ENCODE measurements around the gene ASRGL1. TPM values are rescaled to one million over a fixed set of nuclear protein-coding genes. Genes with fewer than 3 reads are reported as not detected.

Gene ASRGL1
- total RNA-seq, 4 donors from 2014 or later = 0.66 to 7.6 (median 4.4) TPM; not detected in 1

- intact Hi-C loops (cut with DNase I) = no loop called here
These were observed 72.6 kb downstream of the ASRGL1 start for GRCh38 chr11:62409831-62410230.

GRCh38 chr11:62410972-62411371 lies 73.7 kb downstream of the ASRGL1 start:
- Histone ChIP-seq H3K9me3 (no peaks in the 10 kb centered on the region), H3K27ac (peak overlapping the region; percentile 74 to 90 (median 80)), H3K36me3 (no peaks in the 10 kb centered on the region), H3K27me3 (no peaks in the 10 kb centered on the region), H3K4me1 (peaks cover 26 to 68% (median 31%) of the 10 kb centered on the region in 3 donors), H3K4me3 (no peak overlapping the region)
- intact Hi-C loops (cut with DNase I) = no loop called here
- no peak for TF ChIP-seq CTCF (IDR thresholded peaks at IDR 0.05)
- no peak for TF ChIP-seq POLR2A (IDR thresholded peaks at IDR 0.05)
- no peak for DNase-seq
- 37 to 40% methylated on average over 2 to 3 of the region's 8 CpGs for WGBS, 2 donors

More at GRCh38 chr11:62409831-62410230, 72.6 kb downstream of the ASRGL1 start:
- Histone ChIP-seq H3K9me3 (no peaks in the 10 kb centered on the region), H3K4me3 (no peak overlapping the region), H3K27me3 (no peaks in the 10 kb centered on the region), H3K27ac (peak overlapping the region in 3 of 4 donors; percentile 77 to 90 (median 84)), H3K36me3 (no peaks in the 10 kb centered on the region), H3K4me1 (peaks cover 26 to 67% (median 31%) of the 10 kb centered on the region in 3 donors)
- no peak for DNase-seq
- TF ChIP-seq POLR2A (IDR thresholded peaks at IDR 0.05) (no peak), CTCF (IDR thresholded peaks at IDR 0.05) (no peak)
- WGBS, 2 donors = 76 to 92% methylated on average over 8 of the region's 8 CpGs

GRCh38 chr11:62411524-62411923 lies 74.3 kb downstream of the ASRGL1 start:
- Histone ChIP-seq H3K4me3 (no peak overlapping the region), H3K9me3 (no peaks in the 10 kb centered on the region), H3K36me3 (no peaks in the 10 kb centered on the region), H3K4me1 (peaks cover 26 to 68% (median 31%) of the 10 kb centered on the region in 3 donors), H3K27ac (peak overlapping the region; percentile 74 to 90 (median 80)), H3K27me3 (no peaks in the 10 kb centered on the region)
- 20 to 43% methylated on average over 2 to 3 of the region's 5 CpGs for WGBS, 2 donors
- TF ChIP-seq CTCF (IDR thresholded peaks at IDR 0.05) (no peak), POLR2A (IDR thresholded peaks at IDR 0.05) (no peak)
- no peak for DNase-seq
- intact Hi-C loops (cut with DNase I) = no loop called here

GRCh38 chr11:62413060-62413696 lies 75.9 kb downstream of the ASRGL1 start:
- H3K27ac ChIP-seq = peak overlapping the region; percentile 77 to 90 (median 81)
- no peak overlapping the region for H3K4me3 ChIP-seq
- no peaks in the 10 kb centered on the region for H3K9me3 ChIP-seq
- no peaks in the 10 kb centered on the region for H3K36me3 ChIP-seq
- H3K27me3 ChIP-seq = no peaks in the 10 kb centered on the region
- H3K4me1 ChIP-seq = peaks cover 26 to 74% (median 31%) of the 10 kb centered on the region in 3 donors
- TF ChIP-seq POLR2A (IDR thresholded peaks at IDR 0.05) = peak in 1 of 4 donors; percentile 9
- no peak for TF ChIP-seq CTCF (IDR thresholded peaks at IDR 0.05)
- no peak for DNase-seq
- intact Hi-C loops (cut with DNase I) = no loop called here
- 20% methylated on average over 1 to 4 of the region's 8 CpGs for WGBS, 2 donors

- Histone ChIP-seq H3K27me3 (no peaks in the 10 kb centered on the region), H3K9me3 (no peaks in the 10 kb centered on the region), H3K4me1 (peaks cover 26 to 81% (median 34%) of the 10 kb centered on the region in 3 donors), H3K36me3 (no peaks in the 10 kb centered on the region), H3K27ac (peak overlapping the region in 2 of 4 donors; percentile 35 to 60), H3K4me3 (no peak overlapping the region)
- intact Hi-C loops (cut with DNase I) = no loop called here
- DNase-seq = no peak
- WGBS, 2 donors = 80 to 86% methylated on average over 12 of the region's 12 CpGs
- TF ChIP-seq POLR2A (IDR thresholded peaks at IDR 0.05) (no peak), CTCF (IDR thresholded peaks at IDR 0.05) (no peak)
These were observed 79.3 kb downstream of the ASRGL1 start for GRCh38 chr11:62416596-62416995.
